ENCODE measurements around the gene RPL6.
A peak's percentile ranks its signal among the peaks of the same experiment; 100 is the strongest.
"Not testable (repeated sequence)": the region's sequence is repeated elsewhere in the genome, so short reads cannot be mapped to it uniquely, and the experiment has no call there.

Gene RPL6

DNA sequence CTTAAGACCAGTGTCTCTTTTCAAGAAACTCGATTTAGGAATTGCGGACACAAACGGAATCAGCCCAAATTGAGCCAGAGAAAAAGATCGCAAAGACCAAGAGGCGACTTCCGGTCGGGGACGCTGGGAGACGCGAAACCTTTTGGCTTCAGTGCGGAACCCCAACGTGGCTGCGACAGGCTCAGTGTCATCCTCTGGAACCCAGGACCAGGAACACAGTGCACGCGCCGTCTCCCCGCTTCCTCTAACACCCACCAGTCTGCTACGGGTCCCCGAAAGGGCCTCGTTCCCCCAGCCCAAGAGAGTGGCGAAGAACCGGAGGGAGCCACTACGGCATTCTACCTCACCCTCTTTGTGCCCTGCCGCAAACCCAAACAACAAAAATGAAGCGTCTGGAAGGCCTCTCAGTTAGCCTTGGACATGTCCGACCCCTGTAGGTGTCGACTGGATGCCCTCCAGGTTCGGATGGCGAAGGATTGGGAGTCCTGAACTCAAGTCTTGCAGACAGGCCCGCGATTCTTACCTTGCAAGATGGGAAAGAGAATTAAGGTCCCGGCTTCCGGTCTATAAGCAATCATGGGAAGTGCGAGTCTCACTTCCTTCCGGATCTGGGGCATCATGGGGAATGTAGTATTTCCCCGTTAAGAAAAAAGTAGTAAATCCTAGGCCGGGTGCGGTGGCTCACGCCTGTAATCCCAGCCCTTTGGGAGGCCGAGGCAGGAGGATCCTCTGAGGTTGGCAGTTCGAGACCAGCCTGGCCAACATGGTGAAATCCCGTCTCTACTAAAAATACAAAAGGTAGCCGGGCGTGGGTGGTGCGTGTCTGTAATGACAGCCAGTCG is at the start of gene RPL6:
Gene RPL6, minus strand, starts transcription at position 542 of the 842 bp plus-strand sequence. CDS start 949 bp downstream, outside the sequence.
- Mint-ChIP-seq H3K27me3 (no peaks in the 10 kb centered on the region), H3K27ac (peak within 1 kb of the TSS; percentile 99 to 100), H3K4me1 (peaks cover 61% of the 10 kb centered on the region), H3K4me3 (peak within 1 kb of the TSS; percentile 98 to 100), H3K9me3 (no peaks in the 10 kb centered on the region)
- peak; percentile 79 to 86 for DNase-seq
- peak; percentile 94 for ATAC-seq

DNA sequence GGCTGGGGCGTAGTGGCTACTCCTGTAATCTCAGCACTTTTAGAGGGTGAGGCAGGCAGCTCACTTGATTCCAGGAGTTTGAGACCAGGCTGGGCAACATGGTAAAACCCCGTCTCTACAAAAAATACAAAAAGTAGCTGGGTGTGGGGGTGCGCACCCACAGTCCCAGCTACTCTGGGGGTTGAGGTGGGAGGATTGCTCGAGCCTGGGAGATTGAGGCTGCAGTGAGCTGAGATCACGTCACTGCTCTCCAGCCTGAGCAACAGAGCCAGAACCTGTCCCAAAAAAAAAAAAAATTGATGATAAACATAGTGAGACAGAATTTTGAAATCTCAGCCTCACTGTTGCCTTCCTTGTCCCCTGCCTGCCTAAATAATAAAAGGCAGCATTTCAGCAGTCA is 49.3 kb upstream of the RPL6 start:
- Mint-ChIP-seq H3K4me3 (no peak overlapping the region), H3K4me1 (no peaks in the 10 kb centered on the region), H3K27ac (no peak overlapping the region), H3K27me3 (no peaks in the 10 kb centered on the region), H3K9me3 (no peaks in the 10 kb centered on the region)
- ATAC-seq (no peak), DNase-seq (no peak)

DNA sequence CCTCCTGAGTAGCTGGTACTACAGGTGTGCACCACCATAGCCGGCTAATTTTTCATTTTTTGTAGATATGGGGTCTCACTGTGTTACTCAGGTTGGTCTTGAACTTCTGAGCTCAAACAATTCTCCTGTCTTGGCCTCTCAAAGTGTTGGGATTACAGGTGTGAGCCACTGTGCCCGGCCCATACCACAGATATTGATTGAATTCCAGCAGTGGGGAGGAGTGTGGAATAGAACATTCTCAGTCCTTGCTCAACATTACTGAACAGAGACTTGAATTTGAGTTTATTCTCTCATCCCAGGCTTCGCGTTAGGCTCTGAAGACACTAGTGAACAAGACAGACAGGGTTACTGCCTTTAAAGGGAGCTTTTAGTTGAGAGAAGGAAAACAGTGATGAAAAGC is 48.9 kb upstream of the RPL6 start:
- no peaks in the 10 kb centered on the region for H3K4me1 Mint-ChIP-seq
- H3K9me3 Mint-ChIP-seq = no peaks in the 10 kb centered on the region
- ATAC-seq (no peak), DNase-seq (no peak)
- no peaks in the 10 kb centered on the region for H3K27me3 Mint-ChIP-seq
- H3K4me3 Mint-ChIP-seq = no peak overlapping the region
- peak overlapping the region in 1 of 2 donors; percentile 27 for H3K27ac Mint-ChIP-seq

DNA sequence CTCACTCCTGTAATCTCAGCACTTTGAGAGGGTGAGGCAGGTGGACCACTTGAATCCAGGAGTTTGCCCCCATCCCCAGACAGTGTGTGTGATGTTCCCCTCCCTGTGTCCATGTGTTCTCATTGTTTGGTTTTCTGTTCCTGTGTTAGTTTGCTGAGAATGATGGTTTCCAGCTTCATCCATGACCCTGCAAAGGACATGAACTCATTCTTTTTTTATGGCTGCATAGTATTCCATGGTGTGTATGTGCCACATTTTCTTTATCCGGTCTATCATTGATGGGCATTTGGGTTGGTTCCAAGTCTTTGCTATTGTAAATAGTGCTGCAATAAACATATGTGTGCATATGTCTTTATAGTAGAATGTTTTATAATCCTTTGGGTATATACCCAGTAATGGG is 47.7 kb upstream of the RPL6 start:
- H3K9me3 Mint-ChIP-seq, ATAC-seq, DNase-seq, H3K27me3 Mint-ChIP-seq, H3K4me3 Mint-ChIP-seq, H3K4me1 Mint-ChIP-seq: not testable (repeated sequence)
- peak overlapping the region in 1 of 2 donors; percentile 64 for H3K27ac Mint-ChIP-seq

DNA sequence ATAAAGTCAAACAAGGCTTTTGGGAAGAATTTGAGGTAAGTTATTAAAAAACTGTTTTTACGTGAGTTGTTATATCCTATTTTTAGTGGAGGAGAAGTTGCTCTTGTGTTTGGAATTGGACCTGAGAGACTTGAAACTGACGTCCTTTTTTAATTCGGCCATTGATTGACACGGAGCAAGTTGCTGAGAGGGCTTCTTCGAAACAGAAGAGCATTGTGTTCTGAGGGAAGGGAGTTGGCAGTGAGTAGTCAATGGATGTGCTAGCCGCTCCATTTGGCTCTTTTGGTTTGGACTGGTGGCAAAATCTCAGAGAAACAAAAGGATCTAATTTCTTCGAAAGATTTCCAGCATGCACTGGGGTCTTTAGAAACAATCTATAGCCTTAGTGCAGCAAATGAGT is 46.6 kb upstream of the RPL6 start:
- H3K4me1 Mint-ChIP-seq = no peaks in the 10 kb centered on the region
- DNase-seq (no peak), ATAC-seq (no peak)
- no peak overlapping the region for H3K4me3 Mint-ChIP-seq
- H3K9me3 Mint-ChIP-seq = no peaks in the 10 kb centered on the region
- H3K27ac Mint-ChIP-seq = no peak overlapping the region
- no peaks in the 10 kb centered on the region for H3K27me3 Mint-ChIP-seq

DNA sequence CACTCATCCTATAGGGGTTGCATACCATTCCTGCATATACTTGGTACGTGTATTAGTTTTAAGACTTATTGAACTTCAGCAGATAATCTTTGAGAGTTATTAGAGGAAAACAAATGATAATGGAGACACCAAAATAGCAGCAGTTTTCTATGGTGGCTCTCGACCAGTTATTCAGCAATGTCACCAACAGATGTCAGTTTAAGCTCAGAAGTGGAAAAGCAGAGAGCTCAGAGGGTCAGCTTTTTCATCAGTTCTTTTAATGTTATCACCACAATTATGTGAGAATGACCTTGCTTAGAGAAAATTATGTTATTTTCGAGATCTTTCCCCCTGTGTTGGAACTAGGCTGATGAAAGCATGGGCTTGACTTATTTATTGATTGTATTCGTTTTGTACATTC is 41.3 kb upstream of the RPL6 start:
- Mint-ChIP-seq H3K4me1 (peaks cover 17% of the 10 kb centered on the region), H3K27ac (no peak overlapping the region), H3K27me3 (no peaks in the 10 kb centered on the region), H3K4me3 (no peak overlapping the region), H3K9me3 (no peaks in the 10 kb centered on the region)
- no peak for ATAC-seq
- no peak for DNase-seq

DNA sequence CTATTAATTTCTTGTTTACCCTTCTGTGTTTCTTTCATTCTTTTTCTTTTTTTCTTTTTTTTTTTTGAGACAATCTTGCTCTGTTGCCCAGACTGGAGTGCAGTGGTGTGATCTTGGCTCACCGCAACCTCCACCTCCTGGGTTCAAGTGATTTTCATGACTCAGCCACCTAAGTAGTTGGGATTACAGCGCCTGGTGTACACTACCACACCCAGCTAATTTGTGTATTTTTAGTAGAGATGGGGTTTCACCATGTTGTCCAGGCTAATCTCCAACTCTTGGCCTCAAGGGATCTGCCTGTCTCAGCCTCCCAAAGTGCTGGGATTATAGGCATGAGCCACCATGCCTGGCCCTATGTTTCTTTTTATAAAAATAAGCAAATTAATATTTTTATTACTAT is 38.8 kb upstream of the RPL6 start:
- ATAC-seq, H3K27me3 Mint-ChIP-seq, DNase-seq, H3K9me3 Mint-ChIP-seq, H3K4me3 Mint-ChIP-seq: not testable (repeated sequence)
- H3K4me1 Mint-ChIP-seq = peaks cover 19% of the 10 kb centered on the region
- peak overlapping the region in 1 of 2 donors; percentile 96 for H3K27ac Mint-ChIP-seq

DNA sequence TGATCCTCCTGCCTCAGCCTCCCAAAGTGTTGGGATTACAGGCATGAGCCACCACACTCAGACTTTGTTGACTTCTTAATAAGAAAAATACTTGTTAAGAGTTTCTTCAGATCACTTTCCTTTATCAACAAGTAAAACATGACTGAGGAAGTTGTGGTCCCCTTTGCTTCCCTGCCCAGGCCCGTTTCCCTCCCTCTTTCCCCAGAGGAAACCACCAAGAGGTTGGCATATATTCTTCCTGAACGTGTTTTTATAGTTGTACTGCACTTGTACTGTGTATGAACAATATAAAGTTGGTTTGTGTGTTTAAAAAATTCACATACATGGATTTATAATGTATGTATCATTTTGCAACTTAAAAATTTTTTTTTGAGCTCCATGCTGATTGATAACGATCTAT is 37.7 kb upstream of the RPL6 start:
- Mint-ChIP-seq H3K9me3 (no peaks in the 10 kb centered on the region), H3K27me3 (no peaks in the 10 kb centered on the region), H3K4me1 (peaks cover 19% of the 10 kb centered on the region), H3K27ac (peak overlapping the region in 1 of 2 donors; percentile 69), H3K4me3 (no peak overlapping the region)
- no peak for ATAC-seq
- DNase-seq = no peak

DNA sequence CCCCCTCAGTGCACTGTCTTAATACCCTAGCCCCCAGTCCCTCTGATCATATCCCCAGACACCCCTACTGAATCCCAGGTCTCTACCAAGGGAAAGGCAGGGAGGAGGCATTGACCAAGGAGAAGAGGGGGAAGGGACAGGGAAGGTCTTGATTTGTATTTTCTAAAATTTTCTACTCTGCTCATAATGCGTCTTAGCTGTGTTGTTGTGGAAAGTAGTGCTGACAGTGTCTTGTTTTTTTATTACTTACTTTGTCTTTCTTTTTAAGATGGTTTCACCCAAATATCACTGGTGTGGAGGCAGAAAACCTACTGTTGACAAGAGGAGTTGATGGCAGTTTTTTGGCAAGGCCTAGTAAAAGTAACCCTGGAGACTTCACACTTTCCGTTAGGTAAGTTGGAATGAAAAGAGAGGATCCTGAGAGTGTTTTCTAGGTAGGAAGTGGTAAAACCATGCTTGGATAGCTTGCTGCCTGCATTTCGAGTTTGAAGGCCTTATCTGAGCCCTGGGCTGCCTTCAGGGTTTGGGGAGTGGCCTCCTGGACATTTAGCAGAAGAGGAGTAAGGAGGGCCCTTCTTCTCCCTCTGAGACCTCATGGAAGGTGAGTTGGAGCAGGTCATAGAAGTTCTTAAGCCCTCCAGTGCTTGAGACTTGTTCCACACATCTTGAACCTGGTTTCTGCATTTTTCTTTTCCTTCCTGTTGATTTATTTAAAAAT is 36.8 kb upstream of the RPL6 start:
- no peaks in the 10 kb centered on the region for H3K9me3 Mint-ChIP-seq
- ATAC-seq (no peak), DNase-seq (no peak)
- peak overlapping the region; percentile 17 to 87 for H3K27ac Mint-ChIP-seq
- no peak overlapping the region for H3K4me3 Mint-ChIP-seq
- peaks cover 19% of the 10 kb centered on the region for H3K4me1 Mint-ChIP-seq
- no peaks in the 10 kb centered on the region for H3K27me3 Mint-ChIP-seq

DNA sequence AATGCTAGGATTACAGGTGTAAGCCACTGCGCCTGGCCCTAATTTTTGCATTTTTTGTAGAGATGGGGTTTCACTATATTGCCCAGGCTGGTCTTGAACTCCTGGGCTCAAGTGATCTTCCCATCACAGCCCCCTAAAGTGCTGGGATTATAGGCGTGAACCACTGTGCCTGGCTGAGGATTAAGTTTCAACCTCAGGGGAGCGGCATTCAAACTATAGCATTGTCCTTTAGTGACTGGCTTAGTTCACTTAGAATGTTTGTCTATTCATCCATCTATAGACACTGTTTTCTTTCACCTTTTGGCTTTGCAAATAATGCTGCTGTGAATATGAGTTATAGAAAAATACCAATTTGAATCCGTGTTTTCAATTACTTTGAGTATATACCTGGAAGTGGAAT is 34.5 kb upstream of the RPL6 start:
- no peaks in the 10 kb centered on the region for H3K27me3 Mint-ChIP-seq
- ATAC-seq (no peak), DNase-seq (no peak)
- H3K9me3 Mint-ChIP-seq = no peaks in the 10 kb centered on the region
- H3K4me1 Mint-ChIP-seq = peaks cover 19% of the 10 kb centered on the region
- H3K4me3 Mint-ChIP-seq = no peak overlapping the region
- no peak overlapping the region for H3K27ac Mint-ChIP-seq

DNA sequence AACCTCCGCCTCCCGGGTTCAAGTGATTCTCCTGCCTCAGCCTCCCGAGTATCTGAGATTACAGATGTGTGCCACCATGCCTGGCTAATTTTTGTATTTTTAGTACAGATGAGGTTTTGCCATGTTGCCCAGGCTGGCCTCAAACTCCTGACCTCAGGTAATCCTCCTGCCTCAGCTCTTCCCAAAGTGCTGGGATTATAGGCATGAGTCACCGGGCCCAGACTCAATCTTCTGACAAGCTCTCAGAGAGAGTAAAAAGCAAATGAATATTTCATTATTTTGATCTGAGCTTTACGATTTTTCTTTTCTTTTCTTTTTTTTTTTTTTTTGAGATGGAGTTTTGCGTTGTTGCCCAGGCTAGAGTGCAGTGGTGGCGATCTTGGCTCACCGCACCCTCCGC is 31.2 kb upstream of the RPL6 start:
- not testable (repeated sequence) for H3K27ac Mint-ChIP-seq, ATAC-seq
- peaks cover 10% of the 10 kb centered on the region for H3K4me1 Mint-ChIP-seq

DNA sequence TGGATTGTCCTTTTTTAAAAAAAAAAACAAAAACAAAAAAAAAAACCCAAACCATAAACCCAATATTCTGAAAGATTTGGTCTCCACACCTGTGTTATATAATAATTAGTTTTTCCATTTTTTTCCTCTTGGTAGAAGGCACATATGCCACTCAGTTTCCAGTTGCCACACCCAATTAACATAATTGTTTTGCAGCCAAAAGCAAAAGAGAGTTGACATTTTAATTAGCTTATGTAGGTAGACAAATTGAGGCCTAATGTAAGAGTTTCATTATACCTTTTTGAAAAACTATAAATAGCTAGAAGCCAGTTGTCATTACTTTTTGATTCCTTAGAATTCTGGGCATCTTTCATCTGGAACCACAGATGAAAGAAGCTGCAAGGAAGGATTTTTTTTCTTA is 30.4 kb upstream of the RPL6 start:
- Mint-ChIP-seq H3K27me3 (no peaks in the 10 kb centered on the region), H3K27ac (no peak overlapping the region), H3K4me1 (peaks cover 15% of the 10 kb centered on the region), H3K4me3 (no peak overlapping the region), H3K9me3 (no peaks in the 10 kb centered on the region)
- ATAC-seq (no peak), DNase-seq (no peak)

More for the DNA sequence above, 31.2 kb upstream of the RPL6 start:
- H3K9me3 Mint-ChIP-seq, H3K27me3 Mint-ChIP-seq, H3K4me3 Mint-ChIP-seq, DNase-seq: not testable (repeated sequence)

DNA sequence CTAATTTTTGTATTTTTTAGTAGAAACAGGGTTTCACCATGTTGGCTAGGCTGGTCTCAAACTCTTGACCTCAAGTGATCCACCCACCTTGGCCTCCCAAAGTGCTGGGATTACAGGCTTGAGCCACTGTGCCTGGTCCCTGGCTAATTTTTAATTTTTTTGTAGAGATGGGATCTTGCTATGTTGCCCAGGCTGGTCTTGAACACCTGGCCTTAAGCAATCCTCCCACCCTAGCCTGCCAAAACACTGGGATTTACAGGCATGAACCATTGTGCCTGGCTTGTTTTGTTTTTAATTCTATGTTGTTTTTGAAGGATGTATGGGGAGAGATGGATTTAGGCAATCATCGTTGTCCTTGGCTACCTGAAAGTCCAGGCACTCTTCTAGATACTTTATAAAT is 29.2 kb upstream of the RPL6 start:
- H3K9me3 Mint-ChIP-seq, DNase-seq, ATAC-seq, H3K27me3 Mint-ChIP-seq, H3K27ac Mint-ChIP-seq, H3K4me3 Mint-ChIP-seq: not testable (repeated sequence)
- H3K4me1 Mint-ChIP-seq = peaks cover 15% of the 10 kb centered on the region

DNA sequence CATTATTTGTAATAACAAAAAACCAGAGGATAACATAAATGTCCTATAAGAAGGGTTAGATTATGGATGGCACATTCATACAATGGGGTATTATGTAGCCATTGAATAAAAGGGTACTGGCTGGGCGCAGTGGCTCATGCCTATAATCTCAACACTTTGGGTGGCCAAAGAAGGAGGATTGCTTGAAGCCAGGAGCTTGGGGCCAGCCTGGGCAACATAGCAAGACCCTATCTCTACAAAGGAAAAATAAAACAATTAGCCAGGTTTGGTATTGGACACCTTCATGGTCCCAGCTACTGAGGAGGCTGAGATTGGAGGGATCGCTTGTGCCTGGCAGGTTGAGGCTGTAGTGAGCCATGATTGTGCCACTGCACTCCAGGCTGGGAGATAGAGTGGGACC is 24.1 kb upstream of the RPL6 start:
- H3K27me3 Mint-ChIP-seq = no peaks in the 10 kb centered on the region
- no peak for DNase-seq

DNA sequence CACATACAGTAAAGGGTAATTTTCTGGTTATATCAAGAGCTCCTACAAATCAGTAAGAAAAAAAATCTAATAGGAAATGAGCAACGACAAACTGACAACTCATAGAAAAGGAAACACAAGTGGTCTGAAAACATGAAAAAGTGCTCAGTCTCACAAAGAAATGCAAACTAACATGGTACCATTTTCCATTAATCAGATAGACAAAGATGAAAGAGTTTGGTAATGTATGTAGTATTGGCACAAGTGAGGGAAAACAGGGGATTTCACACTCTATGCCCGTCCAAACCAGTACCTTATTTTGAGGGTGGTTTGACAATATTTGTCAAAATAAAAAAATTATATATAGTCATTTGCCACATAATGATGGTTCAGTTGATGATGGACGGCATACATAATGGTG is 22.6 kb upstream of the RPL6 start:
- no peaks in the 10 kb centered on the region for H3K9me3 Mint-ChIP-seq
- peaks cover 34% of the 10 kb centered on the region for H3K4me1 Mint-ChIP-seq
- DNase-seq (no peak), ATAC-seq (peak; percentile 64)
- peak overlapping the region in 1 of 2 donors; percentile 75 for H3K27ac Mint-ChIP-seq
- no peaks in the 10 kb centered on the region for H3K27me3 Mint-ChIP-seq
- H3K4me3 Mint-ChIP-seq = peak overlapping the region; percentile 28 to 29

More for the DNA sequence above, 24.1 kb upstream of the RPL6 start:
- ATAC-seq = no peak
- Mint-ChIP-seq H3K9me3 (no peaks in the 10 kb centered on the region), H3K4me1 (peaks cover 43% of the 10 kb centered on the region), H3K4me3 (no peak overlapping the region), H3K27ac (no peak overlapping the region)

DNA sequence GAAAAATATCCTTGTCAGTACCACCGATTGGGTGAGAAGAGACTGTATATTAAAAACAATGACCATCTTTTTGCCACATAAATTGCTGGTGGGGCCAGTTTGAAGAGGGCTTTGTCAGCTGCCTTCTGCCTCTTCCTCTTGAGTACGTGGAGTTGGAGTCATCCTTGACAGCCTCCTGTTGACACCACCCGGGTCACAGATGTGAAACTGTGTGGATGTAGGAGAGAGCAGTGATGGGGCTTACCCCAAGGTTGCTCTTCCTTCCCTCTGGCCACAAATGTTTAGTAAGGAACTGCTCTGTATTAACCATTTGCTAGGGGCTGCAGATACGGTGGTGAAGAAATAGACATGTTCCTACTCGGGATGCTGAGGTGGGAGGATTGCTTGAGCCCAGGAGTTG is 21.5 kb upstream of the RPL6 start:
- Mint-ChIP-seq H3K27ac (peak overlapping the region; percentile 59 to 90), H3K27me3 (no peaks in the 10 kb centered on the region), H3K9me3 (no peaks in the 10 kb centered on the region), H3K4me1 (peaks cover 40% of the 10 kb centered on the region), H3K4me3 (peak overlapping the region; percentile 29 to 48)
- ATAC-seq (peak; percentile 92), DNase-seq (peak in 1 of 2 donors; percentile 31)

All from stimulated activated naive CD8-positive, alpha-beta T cell treated with anti-CD3 and anti-CD28 coated beads, Interleukin-15, amount 100 ng/mL, for 72 hours (primary cell).